K562 (cell line): ENCODE data around the gene ANKRD13B. TPM values are rescaled to one million over a fixed set of nuclear protein-coding genes. Genes with fewer than 3 reads are reported as not detected.
A peak's percentile ranks its signal among the peaks of the same experiment; 100 is the strongest.

Experiments used
- BCL6 ChIP-seq: fragments of 250-450 bp; sonication (Bioruptor Pico); IDR thresholded peaks from 2 replicates; pipeline ENCODE4 v1.4.0; 2020
- CCAR2 ChIP-seq: fragments of 200-400 bp; formaldehyde crosslinking; IDR thresholded peaks from 2 replicates; pipeline ENCODE4 v1.6.1; 2017; ENCODE audit warnings: mild to moderate bottlenecking, low read depth, low read length
- ELK1 ChIP-seq: sonication (generic); formaldehyde crosslinking; IDR thresholded peaks from 2 replicates; pipeline ENCODE4 v1.8.1; 2022; ENCODE audit warnings: missing genetic modification reagents
- FOXK1 ChIP-seq: sonication (generic); formaldehyde crosslinking; IDR thresholded peaks from 2 replicates; pipeline ENCODE4 v1.8.0; 2022; ENCODE audit warnings: missing genetic modification reagents, mild to moderate bottlenecking, borderline replicate concordance
- HLTF ChIP-seq: fragments of 450-650 bp; IDR thresholded peaks from 2 replicates; pipeline ENCODE4 v1.6.1; 2016
- HNRNPLL ChIP-seq: fragments of 200-400 bp; formaldehyde crosslinking; IDR thresholded peaks from 2 replicates; pipeline ENCODE4 v1.6.1; 2017; ENCODE audit warnings: low read length, low read depth, mild to moderate bottlenecking; ENCODE audit not compliant: poor library complexity, severe bottlenecking
- MAFF ChIP-seq: IDR thresholded peaks from 2 replicates; pipeline ENCODE4 v1.6.1; 2012; ENCODE audit warnings: low read length, improper control_type of control experiment
- MEIS2 ChIP-seq: fragments of 450-650 bp; IDR thresholded peaks from 2 replicates; pipeline ENCODE4 v1.6.1; 2014; ENCODE audit warnings: mild to moderate bottlenecking; ENCODE audit not compliant: partially characterized antibody
- NCOR1 ChIP-seq: fragments of 450-650 bp; IDR thresholded peaks from 2 replicates; pipeline ENCODE4 v1.6.1; 2016; ENCODE audit warnings: mild to moderate bottlenecking, moderate library complexity
- NFYB ChIP-seq: IDR thresholded peaks from 2 replicates; pipeline ENCODE4 v1.6.1; 2011; ENCODE audit warnings: mild to moderate bottlenecking, moderate library complexity; ENCODE audit not compliant: insufficient read length; ENCODE audit errors: extremely low read depth
- PTBP1 ChIP-seq: fragments of 200-400 bp; formaldehyde crosslinking; IDR thresholded peaks from 2 replicates; pipeline ENCODE4 v1.6.1; 2017; ENCODE audit warnings: low read depth, low read length
- RBM34 ChIP-seq: fragments of 200-400 bp; formaldehyde crosslinking; IDR thresholded peaks from 2 replicates; pipeline ENCODE4 v1.6.1; 2018; ENCODE audit warnings: low read length, borderline replicate concordance; ENCODE audit not compliant: insufficient read depth
- SFPQ ChIP-seq: fragments of 200-400 bp; formaldehyde crosslinking; IDR thresholded peaks from 2 replicates; pipeline ENCODE4 v1.6.1; 2017; ENCODE audit warnings: mild to moderate bottlenecking, low read depth, low read length, moderate library complexity
- SIX5 ChIP-seq, 2 experiments: IDR thresholded peaks; 2 replicates each; pipeline ENCODE4 v1.6.1; 2011; ENCODE audit warnings: low read length in 2 of 2, borderline replicate concordance in 1 of 2, low read depth in 1 of 2, mild to moderate bottlenecking in 1 of 2, moderate library complexity in 1 of 2; ENCODE audit not compliant: insufficient read depth in 1 of 2
- THAP12 ChIP-seq: fragments of 250-450 bp; sonication (Bioruptor Pico); IDR thresholded peaks from 2 replicates; pipeline ENCODE4 v1.9.0; 2021; ENCODE audit warnings: mild to moderate bottlenecking, inconsistent platforms
- XRCC4 ChIP-seq: IDR thresholded peaks from one replicate; pipeline ENCODE4 v1.6.1; 2011; ENCODE audit not compliant: insufficient read depth, insufficient read length; ENCODE audit errors: extremely low read depth
- ZKSCAN1 ChIP-seq: fragments of 150-350 bp; IDR thresholded peaks from 2 replicates; pipeline ENCODE4 v1.6.1; 2016; ENCODE audit warnings: low read depth, low read length
- ZNF347 ChIP-seq: fragments of 450-650 bp; formaldehyde crosslinking; IDR thresholded peaks from 2 replicates; pipeline ENCODE4 v1.4.0; 2020; ENCODE audit warnings: low read depth, mild to moderate bottlenecking, moderate library complexity
- ZNF511 ChIP-seq: sonication (generic); formaldehyde crosslinking; IDR thresholded peaks from 2 replicates; pipeline ENCODE4 v1.8.0; 2022; ENCODE audit warnings: mild to moderate bottlenecking, missing genetic modification reagents
- ZNF740 ChIP-seq, 3 experiments: fragments of 200-800 bp in 1 of 3; sonication (Bioruptor generic) in 1 of 3; sonication (generic) in 1 of 3; formaldehyde crosslinking in 1 of 3; IDR thresholded peaks; 2 replicates each; pipeline versions ENCODE4 v1.6.1 to v1.8.0; 2016 to 2022; ENCODE audit warnings: mild to moderate bottlenecking in 2 of 3, missing compliant biosample characterization in 2 of 3, missing genetic modification characterization in 2 of 3, missing genetic modification reagents in 1 of 3
- polyA plus RNA-seq, 8 experiments: library from polyadenylated mRNA; depleted of rRNA in 4 of 8; stranded (reverse) in 5 of 8; unstranded in 3 of 8; fragments of >200 nt; fragmentation: Nextera tagmentation in 2 of 8; fragmentation: Illumina TruSeq in 1 of 8; extraction: Ambion mirVana in 2 of 8; extraction: Trizol in 1 of 8; gene quantifications; 2 replicates each; pipeline versions ENCODE4 v1.2.1 to v1.2.3, GENCODE V29; 2011 to 2014; ENCODE audit warnings: inconsistent platforms in 1 of 8, missing spikeins in 1 of 8
- total RNA-seq, 7 experiments: library from RNA; depleted of rRNA in 6 of 7; stranded (reverse); fragments of >200 nt in 6 of 7; fragmentation: Illumina TruSeq in 2 of 7; extraction: Trizol in 2 of 7; gene quantifications; 2 replicates each; pipeline versions ENCODE4 v1.2.1 to v1.2.3, GENCODE V29; 2011 to 2021; ENCODE audit warnings: low replicate concordance in 1 of 7

The ANKRD13B gene
- total and polyA plus RNA-seq, 9 of the 15 experiments (the other 6 are each of a cell fraction or from before 2014, with no cell fraction given) = 0.15 to 28.1 (median 4.6) TPM

DNA sequence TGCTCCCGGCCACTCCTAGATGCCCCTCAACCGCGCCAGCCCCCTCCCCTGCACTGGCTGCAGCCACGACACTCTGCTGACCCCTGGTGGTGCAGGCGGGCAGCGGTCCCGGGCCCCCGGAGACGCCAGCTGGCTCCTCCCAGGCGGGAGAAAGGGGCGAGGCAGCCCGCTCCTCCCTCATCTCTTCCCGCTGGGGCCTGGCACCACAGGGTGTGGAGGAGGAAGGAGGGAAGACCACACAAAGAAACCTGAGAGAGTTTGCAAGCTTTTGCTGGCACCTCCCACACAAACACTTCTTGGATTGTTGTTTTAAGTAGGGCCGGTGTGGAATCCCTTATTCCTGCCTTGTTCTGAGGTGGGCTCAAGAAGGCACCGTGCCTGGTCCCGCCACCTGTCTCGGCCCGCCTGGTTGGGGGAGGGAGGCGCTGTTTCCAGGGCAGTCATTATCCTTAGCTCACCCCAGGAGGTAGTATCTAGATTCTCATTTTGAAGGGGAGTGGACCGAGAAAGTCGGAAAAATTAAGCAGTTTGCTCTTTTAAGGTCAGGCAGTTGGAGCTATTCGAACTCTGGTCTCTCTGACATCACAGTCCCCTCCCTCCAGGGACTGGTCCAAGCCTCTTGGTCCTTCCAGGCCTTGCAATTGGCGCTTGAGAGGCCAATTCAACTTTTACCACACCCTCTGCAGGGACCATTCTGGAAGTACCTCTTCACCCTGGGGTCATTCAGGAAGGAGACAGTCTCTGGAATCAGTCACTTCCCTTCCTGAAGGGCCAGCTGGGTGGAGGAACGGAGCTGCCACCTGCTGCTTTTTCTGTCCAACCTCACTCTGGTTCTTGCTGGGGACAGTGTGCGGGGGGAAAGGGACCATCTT, 959 bp upstream of the ANKRD13B start (continued):
- TF ChIP-seq ZNF740 (CRISPR knock-in tag; IDR thresholded peaks at IDR 0.05) (no peak), ZNF740 (tag; IDR thresholded peaks at IDR 0.05) (no peak; a peak in 1 of 4 replicates), PTBP1 (no peak), ZNF347 (no peak), HLTF (no peak), SIX5 (IDR thresholded peaks at IDR 0.05; ENCODE audit: borderline replicate concordance in 1 of 2, insufficient read depth in 1 of 2, low read depth in 1 of 2, low read length in 2 of 2) (no peak), THAP12 (peak; percentile 32; the same call in 1 of the 2 replicates), XRCC4 (no peak), FOXK1 (CRISPR knock-in tag) (no peak), SFPQ (no peak), BCL6 (CRISPR knock-in tag) (no peak), MEIS2 (no peak), HNRNPLL (no peak), ZKSCAN1 (peak; percentile 30; the same call in 1 of the 2 replicates), NCOR1 (no peak; the same call in 1 of the 2 replicates), CCAR2 (no peak), NFYB (no peak), RBM34 (no peak), ZNF511 (CRISPR knock-in tag) (no peak), ELK1 (no peak), MAFF (no peak)
